SU-DHL-6 (cell line): ENCODE data around the gene MAML2.

ENCODE experiments used
- H2AFZ ChIP-seq: fragments of 200-600 bp; sonication (generic); 2 replicates; pipeline ENCODE4 v1.6.1; 2014; ENCODE audit warnings: low read depth, mild to moderate bottlenecking, moderate library complexity, mixed read lengths, antibody characterized with exemption, low read length; ENCODE audit not compliant: severe bottlenecking
- H3F3A ChIP-seq: fragments of 200-600 bp; shearing (Covaris generic); 2 replicates; pipeline ENCODE4 v1.6.0; 2016; ENCODE audit warnings: antibody characterized with exemption, mild to moderate bottlenecking; ENCODE audit not compliant: insufficient read depth
- H3K27ac ChIP-seq: fragments of 200-600 bp; sonication (generic); 2 replicates; pipeline ENCODE4 v1.5.1; 2016; ENCODE audit warnings: low read depth, mild to moderate bottlenecking, low read length, moderate library complexity, mixed read lengths
- H3K27me3 ChIP-seq: fragments of 200-600 bp; sonication (generic), shearing (Covaris generic); 2 replicates; pipeline ENCODE4 v1.6.0; 2014; ENCODE audit warnings: mild to moderate bottlenecking, low read length
- H3K36me3 ChIP-seq: fragments of 200-600 bp; sonication (generic); 2 replicates; pipeline ENCODE4 v1.6.1; 2014; ENCODE audit warnings: mild to moderate bottlenecking, low read length, mixed read lengths
- H3K4me2 ChIP-seq: fragments of 300-600, 200-600 bp; shearing (Covaris generic), sonication (generic); 2 replicates; pipeline ENCODE4 v1.6.0; 2014; ENCODE audit warnings: low read length, low read depth, mild to moderate bottlenecking; ENCODE audit not compliant: poor library complexity, severe bottlenecking
- H3K4me3 ChIP-seq: fragments of 200-600 bp; sonication (generic); 2 replicates; pipeline ENCODE4 v1.5.1; 2014; ENCODE audit warnings: antibody characterized with exemption, low read length, mild to moderate bottlenecking, mixed read lengths; ENCODE audit not compliant: insufficient read depth, poor library complexity, severe bottlenecking
- H3K79me2 ChIP-seq: fragments of 200-600 bp; sonication (generic); 2 replicates; pipeline ENCODE4 v1.6.1; 2014; ENCODE audit warnings: mild to moderate bottlenecking, low read length, moderate library complexity; ENCODE audit not compliant: insufficient read depth
- H3K9ac ChIP-seq: fragments of 200-600 bp; sonication (generic); 2 replicates; pipeline ENCODE4 v1.7.0; 2014; ENCODE audit warnings: mild to moderate bottlenecking, low read length
- H3K9me2 ChIP-seq: fragments of 200-600 bp; sonication (generic); replicated peaks from 2 replicates; pipeline ENCODE4 v1.6.1; 2014; ENCODE audit warnings: low read length; ENCODE audit not compliant: insufficient read depth
- H3K9me3 ChIP-seq: fragments of 200-600 bp; sonication (generic); 2 replicates; pipeline ENCODE4 v1.6.1; 2014; ENCODE audit warnings: low read length, mixed read lengths; ENCODE audit not compliant: insufficient read depth
- H4K20me1 ChIP-seq: fragments of 200-600 bp; sonication (generic); 2 replicates; pipeline ENCODE4 v1.6.1; 2014; ENCODE audit warnings: low read depth, mild to moderate bottlenecking, antibody characterized with exemption, low read length, moderate library complexity, mixed read lengths
- CTCF ChIP-seq: fragments of 200-600 bp; sonication (generic); IDR thresholded peaks from one replicate; pipeline ENCODE4 v1.5.1; 2017; ENCODE audit warnings: antibody characterized with exemption, mild to moderate bottlenecking, low read length, moderate library complexity; ENCODE audit not compliant: insufficient read depth, poor library complexity, severe bottlenecking
- EZH2phosphoT487 ChIP-seq: fragments of 200-600 bp; sonication (generic), shearing (Covaris generic); conservative IDR thresholded peaks from 2 replicates; pipeline ENCODE4 v1.6.1; 2018; ENCODE audit warnings: mild to moderate bottlenecking, antibody characterized with exemption, low read length, moderate library complexity, mixed read lengths

MAML2 gene

DNA sequence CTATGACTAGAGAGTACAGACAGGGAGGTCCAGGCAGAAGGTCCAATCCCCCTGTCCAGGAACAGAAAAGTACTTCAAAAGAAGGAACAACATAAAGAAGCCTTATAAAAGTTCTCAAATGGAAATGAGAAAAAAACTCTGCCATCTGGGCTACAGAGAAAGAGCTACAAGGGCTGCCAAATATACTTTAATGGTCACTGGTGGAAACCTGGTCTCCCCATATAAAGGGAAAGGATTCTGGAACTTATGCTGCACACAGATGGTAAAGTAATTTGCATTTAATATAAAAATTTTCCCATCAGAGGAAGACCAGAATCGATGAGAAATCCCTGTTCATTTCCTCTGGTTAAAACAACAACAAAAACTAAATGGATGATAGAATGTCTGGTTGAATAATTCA, 299.7 kb downstream of the MAML2 start:
- Histone ChIP-seq H2AFZ (no peak overlapping the region), H3K36me3 (no peaks in the 10 kb centered on the region), H4K20me1 (no peaks in the 10 kb centered on the region), H3K9me3 (no peaks in the 10 kb centered on the region), H3F3A (no peaks in the 10 kb centered on the region), H3K79me2 (no peaks in the 10 kb centered on the region), H3K9me2 (no peaks in the 10 kb centered on the region), H3K27ac (no peak overlapping the region), H3K4me2 (no peak overlapping the region), H3K4me3 (no peak overlapping the region), H3K27me3 (no peaks in the 10 kb centered on the region), H3K9ac (no peak overlapping the region)
- TF ChIP-seq EZH2phosphoT487 (no peak), CTCF (no peak)

- TF ChIP-seq EZH2phosphoT487 (no peak), CTCF (no peak)
- Histone ChIP-seq H3K9ac (no peak overlapping the region), H3K4me3 (no peak overlapping the region), H3K27ac (no peak overlapping the region), H3F3A (no peaks in the 10 kb centered on the region), H3K9me2 (no peaks in the 10 kb centered on the region), H3K36me3 (no peaks in the 10 kb centered on the region), H3K9me3 (no peaks in the 10 kb centered on the region), H2AFZ (no peak overlapping the region), H3K27me3 (no peaks in the 10 kb centered on the region), H4K20me1 (no peaks in the 10 kb centered on the region), H3K4me2 (no peak overlapping the region), H3K79me2 (no peaks in the 10 kb centered on the region)
Observed at GRCh38 chr11:96038046-96038445, 304.9 kb downstream of the MAML2 start.

GRCh38 chr11:96037405-96037949, 305.5 kb downstream of the MAML2 start:
- H3K27me3 ChIP-seq, result no peaks in the 10 kb centered on the region
- H3K9me3 ChIP-seq, result no peaks in the 10 kb centered on the region
- TF ChIP-seq CTCF (no peak), EZH2phosphoT487 (no peak)
- no peaks in the 10 kb centered on the region for H3K36me3 ChIP-seq
- no peak overlapping the region for H3K4me3 ChIP-seq
- no peaks in the 10 kb centered on the region for H3F3A ChIP-seq
- H3K9me2 ChIP-seq, result no peaks in the 10 kb centered on the region
- no peak overlapping the region for H3K27ac ChIP-seq
- H3K4me2 ChIP-seq, result no peak overlapping the region
- H3K79me2 ChIP-seq, result no peaks in the 10 kb centered on the region
- no peak overlapping the region for H2AFZ ChIP-seq
- no peak overlapping the region for H3K9ac ChIP-seq
- H4K20me1 ChIP-seq, result no peaks in the 10 kb centered on the region
